ENCODE data around the gene LONRF2. TPM values are rescaled to one million over a fixed set of nuclear protein-coding genes. Genes with fewer than 3 reads are reported as not detected.
A peak's percentile ranks its signal among the peaks of the same experiment; 100 is the strongest.

The LONRF2 gene
- total and polyA plus RNA-seq, 2 of the 4 experiments (the other 2 are of a cell fraction): 0.19 to 0.54 TPM

DNA sequence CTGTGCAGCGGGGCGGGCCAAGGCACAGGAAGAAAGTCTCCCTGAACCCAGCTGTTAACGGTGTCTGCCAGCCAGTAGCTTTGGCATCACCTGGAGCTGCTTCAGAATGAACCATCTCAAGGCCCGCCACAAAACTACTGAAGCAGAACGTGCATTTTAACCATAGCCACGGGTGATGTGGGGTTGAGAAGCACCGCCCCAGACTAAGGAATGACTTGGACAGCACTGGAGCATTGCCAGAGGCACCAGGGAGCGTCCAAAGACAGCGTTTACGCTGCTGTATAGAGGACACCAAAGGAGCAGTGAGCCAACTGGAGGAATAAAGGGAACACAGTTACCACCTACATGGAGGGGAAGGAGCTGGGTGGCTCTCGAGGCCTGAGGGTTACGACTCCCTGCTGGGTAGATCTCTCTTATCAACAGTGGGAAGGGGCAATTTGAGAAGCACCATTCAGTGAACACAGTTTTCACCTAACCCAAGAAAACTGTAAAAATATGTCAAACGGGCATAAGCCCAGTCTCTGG, 28.4 kb upstream of the LONRF2 start:
- CTCF ChIA-PET: no interaction called here
- no peak overlapping the region for H3K9ac ChIP-seq (ENCODE audit: low read depth, low read length)

More for the DNA sequence above, 28.4 kb upstream of the LONRF2 start:
- dilution Hi-C loops (cut with HindIII; ENCODE audit: low sequenced_read_pairs, unreplicated experiment): no loop called here
- no peaks in the 10 kb centered on the region for H3K4me1 ChIP-seq (ENCODE audit: control insufficient read depth, insufficient read depth, low read length)
- H3K18ac ChIP-seq (ENCODE audit: low read depth, low read length): no peak overlapping the region
- H2BK20ac ChIP-seq (ENCODE audit: low read depth, low read length): no peak overlapping the region
- POLR2A ChIA-PET (ENCODE audit: unreplicated experiment): no interaction called here
- no peak overlapping the region for H2BK5ac ChIP-seq (ENCODE audit: low read depth, low read length, poor library complexity, severe bottlenecking)
- no peak for ATAC-seq (ENCODE audit: low read depth)
- H3K9me1 ChIP-seq (ENCODE audit: insufficient read depth, low read length): no peaks in the 10 kb centered on the region
- no peaks in the 10 kb centered on the region for H3K36me3 ChIP-seq (ENCODE audit: control insufficient read depth, insufficient read depth, low read length)
- no peak overlapping the region for H2AK9ac ChIP-seq (replicated peaks; ENCODE audit: low read depth, low read length, poor library complexity)
- H3K14ac ChIP-seq (replicated peaks; ENCODE audit: low read depth, low read length): no peak overlapping the region
- no peak overlapping the region for H3K27ac ChIP-seq (ENCODE audit: insufficient read depth, low read length)
- H2BK15ac ChIP-seq (ENCODE audit: low read depth, low read length): no peak overlapping the region
- no peak overlapping the region for H3K4me2 ChIP-seq (ENCODE audit: low read depth, low read length)
- no peaks in the 10 kb centered on the region for H4K20me1 ChIP-seq (ENCODE audit: insufficient read depth, low read length)
- peaks cover 29% of the 10 kb centered on the region for H3K27me3 ChIP-seq (ENCODE audit: control insufficient read depth, insufficient read depth, low read length)
- no peaks in the 10 kb centered on the region for H3K9me3 ChIP-seq (ENCODE audit: control insufficient read depth, insufficient read depth, low read length)
- no peak overlapping the region for H3K23ac ChIP-seq (ENCODE audit: low read depth, low read length)
- no peak overlapping the region for H3K56ac ChIP-seq (ENCODE audit: extremely low read depth, insufficient read depth, low read length)
- DNase-seq: no peak
- peak overlapping the region; percentile 16 for H2AFZ ChIP-seq (replicated peaks; ENCODE audit: low read length, poor library complexity)
- TF ChIP-seq, protein P1, sequence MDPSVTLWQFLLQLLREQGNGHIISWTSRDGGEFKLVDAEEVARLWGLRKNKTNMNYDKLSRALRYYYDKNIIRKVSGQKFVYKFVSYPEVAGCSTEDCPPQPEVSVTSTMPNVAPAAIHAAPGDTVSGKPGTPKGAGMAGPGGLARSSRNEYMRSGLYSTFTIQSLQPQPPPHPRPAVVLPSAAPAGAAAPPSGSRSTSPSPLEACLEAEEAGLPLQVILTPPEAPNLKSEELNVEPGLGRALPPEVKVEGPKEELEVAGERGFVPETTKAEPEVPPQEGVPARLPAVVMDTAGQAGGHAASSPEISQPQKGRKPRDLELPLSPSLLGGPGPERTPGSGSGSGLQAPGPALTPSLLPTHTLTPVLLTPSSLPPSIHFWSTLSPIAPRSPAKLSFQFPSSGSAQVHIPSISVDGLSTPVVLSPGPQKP (IDR thresholded peaks at IDR 0.05; ENCODE audit: borderline replicate concordance, low read depth, low read length): no peak
- TF ChIP-seq POLR2A (IDR thresholded peaks at IDR 0.05; ENCODE audit: low read depth, low read length): no peak
- no peak for TF ChIP-seq NFE2L2 (IDR thresholded peaks at IDR 0.05; ENCODE audit: low read depth, low read length)
- TF ChIP-seq MAZ (IDR thresholded peaks at IDR 0.05; ENCODE audit: borderline replicate concordance, low read depth, low read length): no peak
- TF ChIP-seq, protein P2, sequence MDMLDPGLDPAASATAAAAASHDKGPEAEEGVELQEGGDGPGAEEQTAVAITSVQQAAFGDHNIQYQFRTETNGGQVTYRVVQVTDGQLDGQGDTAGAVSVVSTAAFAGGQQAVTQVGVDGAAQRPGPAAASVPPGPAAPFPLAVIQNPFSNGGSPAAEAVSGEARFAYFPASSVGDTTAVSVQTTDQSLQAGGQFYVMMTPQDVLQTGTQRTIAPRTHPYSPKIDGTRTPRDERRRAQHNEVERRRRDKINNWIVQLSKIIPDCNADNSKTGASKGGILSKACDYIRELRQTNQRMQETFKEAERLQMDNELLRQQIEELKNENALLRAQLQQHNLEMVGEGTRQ (IDR thresholded peaks at IDR 0.05; ENCODE audit: low read depth, low read length): no peak
- TF ChIP-seq CTCF (conservative IDR thresholded peaks at IDR 0.05; ENCODE audit: low read depth, low read length): no peak
- no peak for TF ChIP-seq MXI1 (IDR thresholded peaks at IDR 0.05; ENCODE audit: borderline replicate concordance, low read depth, low read length)
- TF ChIP-seq CHD1 (IDR thresholded peaks at IDR 0.05; ENCODE audit: low read depth, low read length): no peak
- no peak for TF ChIP-seq CEBPB (IDR thresholded peaks at IDR 0.05; ENCODE audit: low read depth, low read length)
- TF ChIP-seq MAFK (IDR thresholded peaks at IDR 0.05; ENCODE audit: low read depth, low read length): no peak
- TF ChIP-seq BHLHE40 (IDR thresholded peaks at IDR 0.05; ENCODE audit: low read depth, low read length): no peak
- no peak for TF ChIP-seq SMC3 (IDR thresholded peaks at IDR 0.05; ENCODE audit: low read depth, low read length)
- TF ChIP-seq RAD21 (IDR thresholded peaks at IDR 0.05; ENCODE audit: low read length): no peak
- H4K8ac ChIP-seq (ENCODE audit: low read depth in 2 of 2, low read length in 2 of 2): no peak overlapping the region
- BruUV-seq (replicated peaks): no TSS peak
- H2AK5ac ChIP-seq (ENCODE audit: low read depth, low read length): no peak overlapping the region
- H2BK120ac ChIP-seq (ENCODE audit: low read depth, low read length): no peak overlapping the region
- H4K91ac ChIP-seq (ENCODE audit: insufficient read depth, low read depth, low read length): no peak overlapping the region
- in situ Hi-C loops (cut with MboI; ENCODE audit: low sequenced_read_pairs): no loop called here
- H3K4ac ChIP-seq (ENCODE audit: low read depth, low read length): no peak overlapping the region
- no peak overlapping the region for H4K5ac ChIP-seq (ENCODE audit: low read depth, low read length)
- 60% methylated on average over 1 of the region's 13 CpGs; no CpG with 5 or more reads in 1 of the 2 experiments for WGBS, 2 experiments (ENCODE audit: extremely low coverage in 2 of 2, insufficient read length in 1 of 2)
- no peaks in the 10 kb centered on the region for H3K79me1 ChIP-seq (ENCODE audit: low read depth in 1 of 2, low read length in 2 of 2)
- intact Hi-C loops (cut with micrococcal nuclease): no loop called here
- no peak overlapping the region for H3K4me3 ChIP-seq (ENCODE audit: insufficient read depth, low read depth, low read length)

Measured in IMR-90 (cell line).